Keratinocyte (primary cell): ENCODE results near the gene EIF2B2. TPM values are rescaled to one million over a fixed set of nuclear protein-coding genes. Genes with fewer than 3 reads are reported as not detected.

Source experiments
- DNase-seq: peaks from one replicate; pipeline ENCODE4 v3.0.0-alpha.2; 2011; ENCODE audit warnings: low read depth, missing footprints, low spot score
- FAIRE-seq: peaks from 2 replicates; lab custom pipeline; 2011; peaks lifted over from hg19 to GRCh38; lab: Jason Lieb, UNC
- H2AFZ ChIP-seq: 2 replicates; pipeline ENCODE4 v1.6.0; 2012; ENCODE audit warnings: low read length, control low read depth, inconsistent platforms; ENCODE audit not compliant: control insufficient read depth
- H3K27ac ChIP-seq: 2 replicates; pipeline ENCODE4 v1.5.1; 2011; ENCODE audit warnings: low read length; ENCODE audit not compliant: control insufficient read depth, insufficient read depth
- H3K27me3 ChIP-seq: 3 replicates; pipeline ENCODE4 v1.6.0; 2011; ENCODE audit warnings: low read length; ENCODE audit not compliant: control insufficient read depth, insufficient read depth; ENCODE audit errors: extremely low read depth
- H3K36me3 ChIP-seq, 2 experiments: 2 replicates in 1 of 2; 3 replicates in 1 of 2; pipeline ENCODE4 v1.5.1; 2011; ENCODE audit warnings: low read length in 2 of 2, mild to moderate bottlenecking in 1 of 2; ENCODE audit not compliant: control insufficient read depth in 2 of 2, insufficient read depth in 2 of 2; ENCODE audit errors: extremely low read depth in 1 of 2
- H3K4me1 ChIP-seq: 3 replicates; pipeline ENCODE4 v1.5.1; 2011; ENCODE audit warnings: low read length; ENCODE audit not compliant: control insufficient read depth, insufficient read depth; ENCODE audit errors: extremely low read depth
- H3K4me2 ChIP-seq: 3 replicates; pipeline ENCODE4 v1.6.0; 2011; ENCODE audit warnings: low read depth, low read length; ENCODE audit not compliant: control insufficient read depth, insufficient read depth; ENCODE audit errors: extremely low read depth
- H3K4me3 ChIP-seq, 3 experiments: fragments of 200-600 bp in 1 of 3; sonication (generic) in 1 of 3; 2 replicates in 2 of 3; 3 replicates in 1 of 3; pipeline ENCODE4 v1.5.1; 2011 to 2016; ENCODE audit warnings: low read length in 3 of 3, mild to moderate bottlenecking in 3 of 3, control low read depth in 2 of 3, inconsistent platforms in 1 of 3, low read depth in 1 of 3, mixed read lengths in 1 of 3, mixed run types in 1 of 3, moderate library complexity in 1 of 3; ENCODE audit not compliant: control insufficient read depth in 2 of 3, insufficient read depth in 2 of 3; ENCODE audit errors: extremely low read depth in 1 of 3
- H3K79me2 ChIP-seq: 2 replicates; pipeline ENCODE4 v1.6.0; 2012; ENCODE audit warnings: low read length; ENCODE audit not compliant: control insufficient read depth, insufficient read depth
- H3K9ac ChIP-seq: 3 replicates; pipeline ENCODE4 v1.6.0; 2011; ENCODE audit warnings: low read length; ENCODE audit not compliant: control insufficient read depth, insufficient read depth; ENCODE audit errors: extremely low read depth
- H3K9me1 ChIP-seq: 3 replicates; pipeline ENCODE4 v1.6.0; 2011; ENCODE audit warnings: low read length; ENCODE audit not compliant: control insufficient read depth, insufficient read depth; ENCODE audit errors: extremely low read depth
- H3K9me3 ChIP-seq: 2 replicates; pipeline ENCODE4 v1.5.1; 2012; ENCODE audit warnings: low read depth, low read length; ENCODE audit not compliant: control insufficient read depth
- H4K20me1 ChIP-seq: 3 replicates; pipeline ENCODE4 v1.6.0; 2011; ENCODE audit warnings: low read length; ENCODE audit not compliant: control insufficient read depth, insufficient read depth; ENCODE audit errors: extremely low read depth
- EZH2 ChIP-seq: IDR thresholded peaks from one replicate; pipeline ENCODE4 v1.6.1; 2012; ENCODE audit warnings: inconsistent platforms, mild to moderate bottlenecking, low read length, moderate library complexity
- dilution Hi-C: fragments of 300-500 bp; cut with MboI; formaldehyde crosslinking; loops from one replicate; pipeline ENCODE4 v1.7.0; 2020; ENCODE audit warnings: low sequenced_read_pairs; ENCODE audit not compliant: extremely low pct_ligation_motif_present
- polyA plus RNA-seq, 5 experiments: library from polyadenylated mRNA; depleted of rRNA in 3 of 5; stranded (reverse) in 3 of 5; stranded (forward) in 1 of 5; unstranded in 1 of 5; fragments of >200 nt; gene quantifications; 1 replicate in 1 of 5; 2 replicates in 3 of 5; 3 replicates in 1 of 5; pipeline versions ENCODE4 v1.2.1 to v1.2.3, GENCODE V29; 2011 to 2012; ENCODE audit warnings: missing spikeins in 2 of 5, low read depth in 1 of 5, low replicate concordance in 1 of 5
- TF ChIP-seq, protein P1 (sequence below), 3 experiments: IDR thresholded peaks in 1 of 3; conservative IDR thresholded peaks in 1 of 3; optimal IDR thresholded peaks in 1 of 3; 2 replicates in 2 of 3; 3 replicates in 1 of 3; pipeline versions ENCODE3 to v1.5.1; 2011; ENCODE audit warnings: low read length in 3 of 3, mild to moderate bottlenecking in 3 of 3, moderate library complexity in 2 of 3, control low read depth in 1 of 3, inconsistent platforms in 1 of 3; ENCODE audit not compliant: insufficient read depth in 2 of 3; ENCODE audit errors: extremely low read depth in 1 of 3

EIF2B2 gene
- polyA plus RNA-seq, 1 donor (not counting 4 experiments of a cell fraction or from before 2014, with no cell fraction given) = 113 TPM

GRCh38 chr14:75054421-75054820 lies 51.7 kb downstream of the EIF2B2 start:
- Histone ChIP-seq H3K9me3 (no peaks in the 10 kb centered on the region), H3K36me3 (peaks cover under 1 to 3% of the 10 kb centered on the region in 2 experiments), H3K79me2 (peaks cover 2% of the 10 kb centered on the region), H4K20me1 (no peaks in the 10 kb centered on the region), H3K9ac (no peak overlapping the region), H3K27ac (no peak overlapping the region), H3K4me1 (peaks cover 23% of the 10 kb centered on the region), H3K4me3 (no peak overlapping the region), H3K4me2 (no peak overlapping the region), H2AFZ (no peak overlapping the region), H3K27me3 (no peaks in the 10 kb centered on the region), H3K9me1 (no peaks in the 10 kb centered on the region)
- dilution Hi-C loops = no loop called here
- TF ChIP-seq, protein P1, sequence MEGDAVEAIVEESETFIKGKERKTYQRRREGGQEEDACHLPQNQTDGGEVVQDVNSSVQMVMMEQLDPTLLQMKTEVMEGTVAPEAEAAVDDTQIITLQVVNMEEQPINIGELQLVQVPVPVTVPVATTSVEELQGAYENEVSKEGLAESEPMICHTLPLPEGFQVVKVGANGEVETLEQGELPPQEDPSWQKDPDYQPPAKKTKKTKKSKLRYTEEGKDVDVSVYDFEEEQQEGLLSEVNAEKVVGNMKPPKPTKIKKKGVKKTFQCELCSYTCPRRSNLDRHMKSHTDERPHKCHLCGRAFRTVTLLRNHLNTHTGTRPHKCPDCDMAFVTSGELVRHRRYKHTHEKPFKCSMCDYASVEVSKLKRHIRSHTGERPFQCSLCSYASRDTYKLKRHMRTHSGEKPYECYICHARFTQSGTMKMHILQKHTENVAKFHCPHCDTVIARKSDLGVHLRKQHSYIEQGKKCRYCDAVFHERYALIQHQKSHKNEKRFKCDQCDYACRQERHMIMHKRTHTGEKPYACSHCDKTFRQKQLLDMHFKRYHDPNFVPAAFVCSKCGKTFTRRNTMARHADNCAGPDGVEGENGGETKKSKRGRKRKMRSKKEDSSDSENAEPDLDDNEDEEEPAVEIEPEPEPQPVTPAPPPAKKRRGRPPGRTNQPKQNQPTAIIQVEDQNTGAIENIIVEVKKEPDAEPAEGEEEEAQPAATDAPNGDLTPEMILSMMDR (optimal IDR thresholded peaks at IDR 0.05 in 1 of 3, IDR thresholded peaks at IDR 0.05 in 1 of 3, conservative IDR thresholded peaks at IDR 0.05 in 1 of 3; ENCODE audit: extremely low read depth in 1 of 3, insufficient read depth in 2 of 3, low read length in 3 of 3) = no peak
- no peak for TF ChIP-seq EZH2
- no peak for FAIRE-seq
- no peak for DNase-seq

DNA sequence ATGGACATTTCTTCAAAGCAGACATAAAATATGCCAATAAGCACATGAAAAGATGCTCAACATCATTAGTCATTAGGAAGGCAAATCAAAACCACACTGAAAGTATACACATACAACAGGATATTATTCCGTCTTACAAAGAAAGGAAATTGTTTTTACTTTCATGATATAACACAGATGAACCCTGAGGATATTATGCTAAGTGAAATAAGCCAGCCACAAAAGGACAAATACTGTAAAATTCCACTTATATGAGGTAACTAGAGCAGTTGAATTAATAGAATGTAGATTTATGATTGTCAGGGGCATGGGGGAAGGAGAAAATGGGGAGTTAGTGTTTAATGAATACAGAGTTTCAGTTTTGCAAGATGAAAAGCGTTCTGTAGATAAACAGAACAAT lies 56.9 kb downstream of the EIF2B2 start:
- Histone ChIP-seq H3K36me3 (peaks cover 0 to 4% of the 10 kb centered on the region in 2 experiments), H3K9me1 (no peaks in the 10 kb centered on the region), H3K4me3 (no peak overlapping the region), H4K20me1 (no peaks in the 10 kb centered on the region), H3K9me3 (no peaks in the 10 kb centered on the region), H3K27ac (no peak overlapping the region), H3K4me2 (no peak overlapping the region), H3K9ac (no peak overlapping the region), H3K4me1 (peaks cover 18% of the 10 kb centered on the region), H2AFZ (no peak overlapping the region), H3K27me3 (no peaks in the 10 kb centered on the region), H3K79me2 (peaks cover 4% of the 10 kb centered on the region)
- TF ChIP-seq EZH2 = no peak
- FAIRE-seq (no peak), DNase-seq (no peak)
- dilution Hi-C loops = no loop called here

DNA sequence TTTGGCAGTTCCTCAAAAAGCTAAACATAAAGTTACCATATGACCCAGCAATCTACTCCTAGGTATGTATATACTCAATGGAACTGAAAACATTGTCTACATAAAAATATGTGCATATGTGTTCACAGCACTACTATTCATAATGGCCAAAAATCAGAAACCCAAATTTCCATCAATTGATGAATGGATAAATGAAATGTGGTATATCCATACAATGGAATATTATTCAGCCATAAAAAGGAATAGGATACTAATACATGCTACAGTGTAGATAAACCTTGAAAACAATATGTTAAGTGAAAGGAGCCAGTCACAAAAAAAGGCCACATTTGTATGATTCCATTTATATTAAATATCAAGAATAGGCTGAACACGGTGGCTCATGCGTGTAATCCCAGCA lies 57.7 kb downstream of the EIF2B2 start:
- DNase-seq (no peak), FAIRE-seq (no peak)
- Histone ChIP-seq H3K4me3 (no peak overlapping the region), H3K9ac (no peak overlapping the region), H3K4me1 (peaks cover 18% of the 10 kb centered on the region), H3K27ac (no peak overlapping the region), H3K27me3 (no peaks in the 10 kb centered on the region), H3K36me3 (peaks cover 0 to 4% of the 10 kb centered on the region in 2 experiments), H3K9me3 (no peaks in the 10 kb centered on the region), H2AFZ (no peak overlapping the region), H3K4me2 (no peak overlapping the region), H3K79me2 (peaks cover 4% of the 10 kb centered on the region), H4K20me1 (no peaks in the 10 kb centered on the region), H3K9me1 (no peaks in the 10 kb centered on the region)
- TF ChIP-seq, protein P1 (optimal IDR thresholded peaks at IDR 0.05 in 1 of 3, IDR thresholded peaks at IDR 0.05 in 1 of 3, conservative IDR thresholded peaks at IDR 0.05 in 1 of 3; ENCODE audit: extremely low read depth in 1 of 3, insufficient read depth in 2 of 3, low read length in 3 of 3) = no peak
- no peak for TF ChIP-seq EZH2
- dilution Hi-C loops = no loop called here
